Panc1 (cell line): ENCODE data around the gene RHOT2.

Source experiments
- CTCF ChIP-seq: fragments of 450-650 bp; IDR thresholded peaks from 2 replicates; pipeline ENCODE4 v1.5.1; 2017; ENCODE audit warnings: mild to moderate bottlenecking
- POLR2AphosphoS5 ChIP-seq: IDR thresholded peaks from 2 replicates; pipeline ENCODE4 v1.6.1; 2012; ENCODE audit warnings: mild to moderate bottlenecking, low read depth, low read length, moderate library complexity
- REST ChIP-seq, 2 experiments: IDR thresholded peaks; 2 replicates each; pipeline ENCODE4 v1.6.1; 2011 to 2012; ENCODE audit warnings: low read depth in 2 of 2, control low read depth in 1 of 2, low read length in 1 of 2, mild to moderate bottlenecking in 1 of 2, moderate library complexity in 1 of 2; ENCODE audit not compliant: insufficient read depth in 1 of 2
- SIN3A ChIP-seq: IDR thresholded peaks from 2 replicates; pipeline ENCODE4 v1.6.1; 2012; ENCODE audit warnings: low read depth, mild to moderate bottlenecking, low read length, moderate library complexity, borderline replicate concordance; ENCODE audit not compliant: insufficient read depth
- TCF7L2 ChIP-seq: IDR thresholded peaks from 2 replicates; pipeline ENCODE4 v1.6.1; 2011; ENCODE audit warnings: mild to moderate bottlenecking, low read depth, low read length, inconsistent platforms

GRCh38 chr16:672371-672770 is 4.4 kb downstream of the RHOT2 start:
- TF ChIP-seq CTCF, result no peak
- no peak for TF ChIP-seq POLR2AphosphoS5
- TF ChIP-seq TCF7L2, result no peak
- no peak for TF ChIP-seq SIN3A
- no peak for TF ChIP-seq REST (IDR thresholded peaks at IDR 0.05; ENCODE audit: insufficient read depth in 1 of 2, low read depth in 2 of 2, low read length in 1 of 2)
